ENCODE data around the gene ANO7. TPM values are rescaled to one million over a fixed set of nuclear protein-coding genes. Genes with fewer than 3 reads are reported as not detected.

Gene ANO7
- total RNA-seq, 1 experiment from 2014 or later = 5.2 TPM

- Histone ChIP-seq H3K56ac (ENCODE audit: insufficient read length, low read depth, low read length) (no peak overlapping the region), H2BK120ac (ENCODE audit: low read depth, low read length, poor library complexity, severe bottlenecking) (no peak overlapping the region), H4K20me1 (ENCODE audit: control insufficient read depth, insufficient read depth, insufficient read length) (no peaks in the 10 kb centered on the region), H2AFZ (ENCODE audit: low read length) (no peak overlapping the region), H3T11ph (ENCODE audit: low read length) (no peak overlapping the region), H3K27me3 (ENCODE audit: insufficient read depth, low read length) (no peaks in the 10 kb centered on the region), H2AK5ac (ENCODE audit: insufficient read length, low read length) (no peak overlapping the region), H3K4me2 (ENCODE audit: insufficient read depth, insufficient read length, low read length) (no peak overlapping the region), H4K91ac (ENCODE audit: insufficient read length, low read depth, low read length) (no peak overlapping the region), H3K18ac (ENCODE audit: insufficient read length, low read depth, low read length) (no peak overlapping the region), H2BK5ac (ENCODE audit: insufficient read length, low read length) (no peak overlapping the region), H2BK15ac (ENCODE audit: low read depth, low read length) (no peak overlapping the region), H3K79me2 (ENCODE audit: insufficient read depth, low read length) (no peaks in the 10 kb centered on the region), H3K23ac (ENCODE audit: insufficient read length, low read depth, low read length) (no peak overlapping the region), H3K4me1 (ENCODE audit: insufficient read depth, low read length) (no peaks in the 10 kb centered on the region), H3K14ac (ENCODE audit: insufficient read depth, low read length) (no peak overlapping the region), H4K5ac (ENCODE audit: insufficient read length, low read depth, low read length) (no peak overlapping the region), H3K4ac (ENCODE audit: low read depth, low read length) (no peak overlapping the region), H3K27ac (ENCODE audit: insufficient read length, low read depth, low read length) (no peak overlapping the region), H4K8ac (replicated peaks; ENCODE audit: insufficient read length, low read depth, low read length) (no peak overlapping the region), H3K23me2 (ENCODE audit: insufficient read length, low read depth, low read length, poor library complexity, severe bottlenecking) (no peaks in the 10 kb centered on the region), H2BK12ac (ENCODE audit: insufficient read length, low read depth, low read length) (no peak overlapping the region), H3K9me3 (ENCODE audit: control insufficient read depth, low read depth, low read length) (no peaks in the 10 kb centered on the region), H3K79me1 (ENCODE audit: insufficient read depth, low read depth, low read length, poor library complexity, severe bottlenecking) (no peaks in the 10 kb centered on the region), H2BK20ac (ENCODE audit: low read depth, low read length, poor library complexity, severe bottlenecking) (no peak overlapping the region), H3K9ac (ENCODE audit: extremely low read depth, insufficient read length, low read length) (no peak overlapping the region)
- DNase-seq = no peak
- TF ChIP-seq CTCF (conservative IDR thresholded peaks at IDR 0.05) = no peak
- Mint-ChIP-seq H3K27me3 (ENCODE audit: low read depth) (no peaks in the 10 kb centered on the region), H3K4me3 (no peak overlapping the region), H3K4me1 (no peaks in the 10 kb centered on the region), H3K36me3 (ENCODE audit: insufficient read depth in 1 of 3, low read depth in 3 of 3) (peaks cover 22 to 53% (median 41%) of the 10 kb centered on the region in 3 experiments), H3K9me3 (peaks cover 10 to 13% of the 10 kb centered on the region in 2 experiments; a peak in 4 of 5 replicates), H3K27ac (no peak overlapping the region)
- WGBS (ENCODE audit: extremely low coverage, insufficient read length, low lambda C conversion rate) = no CpG with 5 or more reads among the region's 15 CpGs
Observed at GRCh38 chr2:241168366-241168765, 20.1 kb upstream of the ANO7 start.
